ENCODE measurements around the gene YY1.
"Not testable (repeated sequence)": the region's sequence is repeated elsewhere in the genome, so short reads cannot be mapped to it uniquely, and the experiment has no call there.

YY1 gene

DNA sequence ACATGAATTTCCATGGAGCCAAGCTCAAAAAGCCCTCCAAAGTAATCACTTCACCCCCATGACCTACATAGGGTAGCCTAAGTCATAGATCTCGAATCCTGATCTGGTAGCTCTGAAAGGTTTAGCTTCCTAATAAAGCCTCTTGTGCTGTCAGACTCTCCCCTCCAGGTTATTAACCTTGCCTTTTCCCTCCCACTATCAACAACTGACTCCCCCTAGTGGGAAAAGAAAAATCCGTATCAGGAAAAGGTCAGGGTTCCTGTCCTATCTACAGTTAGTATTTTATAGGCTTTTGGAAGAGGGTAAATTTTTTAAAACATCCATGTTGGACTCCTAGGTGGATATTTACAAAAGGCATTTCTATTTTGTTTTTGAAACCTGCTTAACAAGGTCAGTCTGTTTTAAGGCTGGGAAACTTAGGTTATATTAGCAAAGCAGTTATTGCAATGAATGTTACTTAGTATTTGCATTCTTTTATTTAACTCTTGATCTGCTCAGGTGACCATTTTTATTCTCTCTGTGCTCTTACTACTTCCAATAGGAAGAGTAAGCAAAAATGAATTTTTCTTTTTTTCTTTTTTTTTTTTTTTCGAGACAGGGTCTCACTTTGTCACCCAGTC lies 8.0 kb downstream of the YY1 start:
- FAIRE-seq = no peak

- no peak for FAIRE-seq
Measured at GRCh38 chr14:100250732-100251465, 12.0 kb downstream of the YY1 start.

GRCh38 chr14:100252684-100253083 lies 13.7 kb downstream of the YY1 start:
- no peak for FAIRE-seq

- no peak for FAIRE-seq
Measured at GRCh38 chr14:100256339-100256895, 17.5 kb downstream of the YY1 start.

DNA sequence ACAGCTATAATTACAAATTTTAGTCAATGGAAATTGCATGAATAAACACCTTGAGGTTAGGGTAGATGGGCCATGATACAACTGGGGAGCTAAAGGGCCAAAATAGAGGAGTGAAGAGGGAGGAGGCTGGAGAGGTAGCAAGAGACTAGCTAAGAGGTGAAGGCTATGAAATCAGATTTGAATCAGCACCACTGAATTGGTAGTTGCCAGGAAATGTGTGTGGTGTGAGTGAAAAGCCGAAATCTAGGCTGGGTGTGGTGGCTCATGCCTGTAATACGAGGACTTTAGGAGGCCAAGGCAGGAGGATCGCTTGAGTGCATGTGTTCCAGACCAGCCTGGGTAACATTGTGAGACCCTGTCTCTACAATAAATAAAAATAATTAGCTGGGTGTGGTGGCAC lies 22.7 kb downstream of the YY1 start:
- no peak for FAIRE-seq

DNA sequence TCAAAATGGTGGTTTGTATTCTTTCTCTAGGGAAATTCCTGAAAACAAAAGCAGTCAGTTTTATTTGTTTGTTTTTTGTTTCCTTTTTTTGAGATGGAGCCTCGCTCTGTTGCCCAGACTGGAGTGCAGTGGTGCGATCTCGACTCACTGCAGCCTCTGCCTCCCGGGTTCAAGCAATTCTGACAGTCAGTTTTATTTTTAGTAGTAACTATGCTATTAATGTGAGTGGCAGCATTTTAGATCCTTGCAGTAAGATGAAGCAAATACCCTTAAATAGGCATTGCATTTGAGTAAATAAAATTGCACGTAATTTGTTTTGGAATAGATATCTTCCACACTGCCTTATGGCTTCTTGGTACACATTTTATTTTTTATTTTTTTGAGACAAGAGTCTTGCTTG lies 23.6 kb downstream of the YY1 start:
- FAIRE-seq = no peak

- FAIRE-seq = no peak
Measured at GRCh38 chr14:100263141-100263540, 24.2 kb downstream of the YY1 start.

- no peak for FAIRE-seq
Measured at GRCh38 chr14:100267990-100268389, 29.0 kb downstream of the YY1 start.

- FAIRE-seq = no peak
Measured at GRCh38 chr14:100268591-100269207, 29.8 kb downstream of the YY1 start.

- FAIRE-seq = peak; percentile 36
Measured at GRCh38 chr14:100271247-100271939, 32.4 kb downstream of the YY1 start.

GRCh38 chr14:100274250-100274649 lies 35.3 kb downstream of the YY1 start:
- FAIRE-seq = no peak

GRCh38 chr14:100275214-100275613 lies 36.3 kb downstream of the YY1 start:
- FAIRE-seq = no peak

- FAIRE-seq = no peak
Measured at GRCh38 chr14:100278702-100279101, 39.8 kb downstream of the YY1 start.

DNA sequence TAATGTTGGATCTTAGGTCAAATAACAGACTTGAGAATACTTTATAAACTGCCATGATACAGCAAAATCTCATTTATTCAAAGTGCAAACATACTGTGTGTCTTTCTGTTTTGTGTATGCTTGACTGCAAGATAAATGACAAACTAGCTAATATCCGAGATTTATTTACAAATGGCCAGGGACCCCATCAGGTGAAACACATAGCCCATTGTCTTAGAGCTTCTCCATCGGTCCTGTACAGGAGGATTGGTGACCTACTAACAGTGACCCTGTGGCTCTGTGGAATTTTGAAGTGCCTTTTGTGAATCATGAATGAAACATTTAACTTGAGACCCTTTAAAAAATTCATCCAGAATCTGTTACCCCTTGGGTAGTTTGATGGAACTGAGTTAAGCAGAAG lies 40.2 kb downstream of the YY1 start:
- FAIRE-seq = no peak

GRCh38 chr14:100279563-100279962 lies 40.6 kb downstream of the YY1 start:
- FAIRE-seq = no peak

- FAIRE-seq = no peak
Measured at GRCh38 chr14:100281286-100282082, 42.5 kb downstream of the YY1 start.

DNA sequence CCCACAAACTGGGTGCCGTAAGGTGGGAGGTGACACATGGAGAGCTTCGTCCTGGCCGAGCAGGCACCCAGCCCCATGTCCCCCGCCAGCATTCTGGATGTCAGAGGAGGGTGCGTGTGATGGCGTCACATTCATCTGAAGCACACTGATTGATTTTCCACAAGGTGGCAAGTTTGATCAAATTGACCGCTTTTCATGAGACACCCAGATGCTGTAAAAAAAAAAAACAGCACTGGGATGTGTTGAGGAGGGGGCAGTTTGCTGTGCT lies 43.1 kb downstream of the YY1 start:
- no peak for FAIRE-seq

- no peak for FAIRE-seq
Measured at GRCh38 chr14:100282766-100283419, 43.9 kb downstream of the YY1 start.

DNA sequence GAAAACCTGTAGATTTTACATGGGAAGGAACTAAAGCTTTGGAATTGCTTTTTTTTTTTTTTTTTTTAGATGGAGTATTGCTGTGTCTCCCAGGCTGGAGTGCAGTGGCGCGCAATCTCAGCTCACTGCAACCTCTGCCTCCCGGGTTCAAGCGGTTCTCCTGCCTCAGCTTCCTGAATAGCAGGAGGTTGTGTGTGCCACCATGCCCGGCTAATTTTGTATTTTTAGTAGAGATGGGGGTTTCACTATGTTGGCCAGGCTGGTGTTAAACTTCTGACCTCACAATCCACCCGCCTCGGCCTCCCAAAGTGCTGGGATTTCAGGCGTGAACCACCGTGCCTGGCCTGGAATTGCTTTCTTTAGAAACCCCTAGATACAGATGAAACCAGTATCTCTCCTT lies 44.5 kb downstream of the YY1 start:
- not testable (repeated sequence) for FAIRE-seq

GRCh38 chr14:100283984-100284881 lies 45.3 kb downstream of the YY1 start:
- no peak for FAIRE-seq
